A172 (cell line): ENCODE measurements around the gene TNNI3K. TPM values are rescaled to one million over a fixed set of nuclear protein-coding genes. Genes with fewer than 3 reads are reported as not detected.

Experiments
- DNase-seq: peaks from one replicate; pipeline ENCODE4 v3.0.0-alpha.2; 2015; ENCODE audit warnings: low spot score
- total RNA-seq: library from RNA; depleted of rRNA; stranded (reverse); fragments of >200 nt; shearing (Covaris generic); gene quantifications from 2 replicates; pipeline ENCODE4 v1.2.3, GENCODE V29; 2014

The TNNI3K gene
- total RNA-seq, 1 experiment from 2014 or later, result not detected

DNA sequence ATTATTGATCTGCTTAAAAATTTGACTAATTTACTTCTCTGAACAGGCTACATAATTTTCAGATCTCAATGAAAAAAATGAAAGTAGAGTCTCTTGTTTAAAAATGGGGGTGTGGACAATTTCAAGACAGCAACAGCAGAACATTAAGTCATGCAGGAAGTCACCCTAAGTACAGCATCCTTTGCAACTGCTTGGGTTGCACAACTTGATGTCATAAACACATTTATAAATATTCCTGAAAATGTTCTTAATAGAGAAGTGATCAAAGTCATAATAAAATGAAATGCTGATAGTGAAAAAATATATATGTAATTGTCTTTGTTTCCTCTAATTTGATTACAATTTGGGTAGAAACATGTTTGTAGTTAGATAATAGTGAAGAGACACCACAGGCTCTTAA, 79.3 kb downstream of the TNNI3K start:
- no peak for DNase-seq

DNA sequence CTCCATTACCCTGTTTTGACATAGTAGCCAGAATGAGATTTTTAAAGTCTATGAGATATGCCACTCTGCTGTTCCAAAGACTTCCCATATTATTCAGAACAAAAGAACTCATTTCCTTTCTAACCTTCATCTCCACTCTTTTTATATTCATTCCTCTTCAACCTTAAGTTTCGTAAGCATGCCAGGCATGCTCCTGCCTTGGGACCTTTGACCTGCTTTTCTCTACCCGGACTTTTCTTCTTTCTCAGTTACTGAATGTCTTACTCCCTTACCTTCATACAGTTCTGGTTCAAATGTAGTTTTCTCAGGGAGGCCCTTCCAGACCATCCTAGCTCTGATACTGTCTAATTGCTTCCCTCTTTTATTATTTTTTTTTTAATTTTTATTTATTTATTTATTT, 81.1 kb downstream of the TNNI3K start:
- DNase-seq, result no peak

DNA sequence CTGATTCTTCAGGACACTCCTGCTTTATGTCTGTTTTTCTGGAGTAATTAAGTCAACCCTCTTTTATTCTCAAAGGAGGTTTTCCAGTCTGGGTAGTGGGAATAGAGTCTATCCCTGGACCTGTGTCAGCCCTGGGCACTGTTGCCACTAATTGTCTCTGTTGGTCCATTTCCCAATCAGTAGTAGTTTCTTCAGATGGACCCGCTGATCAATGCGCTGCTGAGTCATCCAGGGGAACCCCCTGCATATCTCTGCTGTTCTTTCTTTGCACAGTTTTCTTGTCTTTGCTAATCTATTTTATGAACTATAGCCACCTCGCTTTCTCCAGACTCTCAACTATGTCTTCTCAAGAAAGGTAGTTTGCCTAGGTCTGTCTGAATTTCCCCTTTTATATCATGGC, 82.5 kb downstream of the TNNI3K start:
- DNase-seq, result no peak

DNA sequence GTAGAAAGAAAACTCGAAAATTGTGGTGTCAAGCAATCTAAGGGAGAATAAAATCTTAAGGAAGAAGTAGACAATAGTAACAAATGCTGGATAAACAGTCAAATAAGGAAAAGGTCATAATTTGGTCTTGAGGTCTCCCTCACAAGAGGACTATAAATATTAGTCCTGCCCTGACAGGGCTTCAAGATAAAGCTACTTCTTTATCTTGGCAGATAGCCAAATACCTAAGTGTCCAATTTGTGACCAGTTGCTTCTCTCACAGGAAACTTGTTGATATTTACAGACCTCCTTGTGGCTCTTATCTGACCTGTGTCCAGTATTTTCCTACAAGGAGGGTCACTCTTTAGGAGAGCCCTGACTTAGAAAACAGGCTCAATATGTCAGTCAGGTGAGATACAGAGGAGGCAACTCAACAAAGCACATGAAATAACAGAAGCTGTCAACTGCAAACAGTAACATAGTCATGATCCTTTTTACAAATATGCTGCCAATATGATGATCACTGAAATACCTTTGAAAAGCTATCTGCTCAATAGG, 88.8 kb downstream of the TNNI3K start:
- no peak for DNase-seq

DNA sequence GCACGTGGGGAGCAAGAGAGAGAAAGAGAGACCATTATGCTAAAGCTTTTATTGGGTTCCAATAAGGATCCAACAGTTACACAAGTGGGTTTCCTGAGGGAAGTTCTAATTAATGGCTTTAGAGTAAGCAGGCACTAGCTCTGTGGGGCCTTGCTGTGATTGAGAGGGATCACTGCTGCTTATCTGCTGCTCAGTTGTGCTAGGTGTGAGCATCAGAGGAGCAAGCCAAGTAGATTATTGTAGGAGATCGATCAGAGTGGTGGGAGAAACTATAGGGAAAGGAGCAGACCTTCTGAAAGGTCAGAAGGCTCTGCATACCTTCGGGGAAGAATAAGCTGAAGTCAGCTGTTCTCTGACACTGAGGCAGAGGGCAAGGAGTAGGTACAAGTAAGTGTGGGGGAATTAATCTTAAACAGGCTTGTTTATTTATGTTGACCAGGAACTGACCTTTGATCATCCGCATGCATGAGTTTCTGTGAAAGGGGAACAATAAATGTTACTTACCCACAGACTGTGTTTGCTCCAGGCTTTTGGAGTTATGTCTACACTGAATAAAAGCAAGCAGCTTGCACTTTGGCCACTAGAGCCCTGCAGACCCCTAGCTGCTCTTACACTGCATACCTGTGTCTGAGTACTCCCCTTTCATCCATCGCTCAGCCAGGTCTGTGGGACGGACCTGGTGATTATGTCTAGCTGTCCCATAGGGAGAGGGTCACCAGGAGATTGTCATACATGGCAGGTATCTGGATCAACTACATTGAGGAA, 89.7 kb downstream of the TNNI3K start:
- DNase-seq, result no peak

DNA sequence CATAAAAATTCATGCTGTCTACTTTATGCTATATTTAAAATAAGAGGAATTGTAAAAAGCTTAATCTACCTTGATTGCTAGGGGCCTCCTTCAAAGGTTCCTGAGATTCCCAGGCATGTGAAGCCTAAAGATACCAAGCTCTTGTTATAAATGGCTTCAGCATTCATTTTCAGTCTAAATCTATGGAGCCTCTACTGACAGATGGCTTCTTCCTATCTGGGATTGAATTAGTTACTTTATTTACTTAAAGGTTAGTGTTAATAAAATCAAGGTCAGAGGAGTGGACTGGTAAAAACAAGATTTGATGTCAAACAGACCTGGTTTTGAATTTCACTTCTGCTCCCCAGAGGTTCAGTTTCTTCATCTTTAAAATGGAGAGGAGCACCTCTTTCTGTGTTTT, 93.7 kb downstream of the TNNI3K start:
- no peak for DNase-seq

DNA sequence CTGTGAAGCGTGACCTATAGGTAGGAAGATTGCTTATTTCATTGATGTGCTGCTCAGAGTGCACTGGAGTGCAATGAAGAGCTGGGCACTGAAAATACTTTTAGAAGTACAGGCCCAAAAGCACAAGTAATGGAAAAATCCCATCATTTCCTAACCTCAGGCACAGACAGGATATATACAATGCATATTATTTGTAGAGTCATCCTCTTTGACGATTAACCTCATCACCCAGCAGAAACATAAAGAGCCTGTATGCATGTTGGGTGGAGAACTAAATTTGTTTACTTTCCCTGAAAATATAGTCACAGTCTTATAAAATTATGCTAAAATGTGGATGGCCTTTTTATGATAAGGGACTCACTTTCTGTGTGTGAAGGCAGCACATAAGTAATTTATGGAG, 98.1 kb downstream of the TNNI3K start:
- DNase-seq, result no peak

DNA sequence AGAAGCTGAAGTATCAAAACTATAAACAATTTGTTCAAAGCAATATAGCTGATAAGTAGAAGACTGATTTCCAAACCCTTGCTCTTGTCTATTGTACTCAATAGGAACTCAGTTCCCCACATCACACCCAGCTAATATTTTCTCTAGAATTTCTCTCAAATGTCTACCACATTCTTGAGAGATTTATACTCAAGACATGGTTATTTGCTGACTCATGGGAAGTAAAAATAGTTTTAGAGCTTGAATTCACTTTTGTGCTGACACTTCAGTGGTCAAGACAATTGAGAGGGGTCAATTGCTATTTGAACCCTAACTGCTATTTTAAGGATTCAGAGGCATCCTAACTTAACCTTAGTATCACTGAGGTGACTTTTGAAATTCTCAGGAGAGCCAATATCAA, 99.0 kb downstream of the TNNI3K start:
- DNase-seq, result no peak

DNA sequence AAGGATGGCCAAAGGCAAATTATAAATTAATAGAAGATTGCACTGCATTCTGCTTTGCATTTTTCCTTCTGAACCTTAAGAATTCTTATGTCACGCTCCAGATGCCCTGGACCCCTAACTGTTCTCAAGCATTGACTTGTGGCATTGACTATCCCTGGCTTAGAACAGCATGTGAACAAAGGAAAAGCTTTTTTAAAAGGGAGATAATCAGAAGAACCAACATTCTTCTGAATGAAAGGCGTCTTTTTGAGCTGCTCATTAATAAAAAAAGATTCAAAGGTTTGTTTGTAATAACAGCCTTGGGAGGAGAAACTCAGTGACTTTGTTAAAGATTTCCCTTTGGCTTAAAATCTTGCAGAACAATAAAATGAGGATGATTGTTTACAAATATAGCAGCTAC, 105.5 kb downstream of the TNNI3K start:
- DNase-seq, result no peak

DNA sequence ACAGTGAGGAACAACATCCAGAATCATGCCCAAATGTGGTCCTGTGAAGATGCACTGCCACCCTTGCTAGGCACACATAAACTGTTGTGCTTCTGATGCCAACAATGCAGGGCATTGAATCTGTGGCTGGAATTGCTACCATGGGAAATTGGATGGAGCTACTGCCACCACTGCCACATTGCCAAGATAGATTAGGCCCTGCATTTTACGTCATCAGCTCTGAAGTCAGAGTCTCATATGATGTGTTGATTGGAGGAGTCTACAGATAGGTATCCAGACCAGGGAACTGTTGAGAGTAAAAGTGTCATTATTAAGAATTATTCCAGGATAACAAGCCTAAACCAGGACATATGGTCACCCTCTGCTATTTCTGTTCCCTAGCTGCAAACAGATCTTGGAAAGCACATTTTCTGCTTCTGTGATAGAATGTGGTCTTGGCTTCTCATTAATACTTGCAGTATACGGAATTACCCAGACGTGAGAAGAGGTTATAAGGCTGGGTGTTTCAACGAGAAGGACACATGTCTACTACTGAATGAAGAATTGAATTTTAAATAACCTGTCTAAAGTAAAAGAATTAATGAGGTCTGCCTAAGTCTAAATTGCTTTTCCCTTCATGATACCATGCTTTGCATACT, 106.6 kb downstream of the TNNI3K start:
- DNase-seq, result no peak

DNA sequence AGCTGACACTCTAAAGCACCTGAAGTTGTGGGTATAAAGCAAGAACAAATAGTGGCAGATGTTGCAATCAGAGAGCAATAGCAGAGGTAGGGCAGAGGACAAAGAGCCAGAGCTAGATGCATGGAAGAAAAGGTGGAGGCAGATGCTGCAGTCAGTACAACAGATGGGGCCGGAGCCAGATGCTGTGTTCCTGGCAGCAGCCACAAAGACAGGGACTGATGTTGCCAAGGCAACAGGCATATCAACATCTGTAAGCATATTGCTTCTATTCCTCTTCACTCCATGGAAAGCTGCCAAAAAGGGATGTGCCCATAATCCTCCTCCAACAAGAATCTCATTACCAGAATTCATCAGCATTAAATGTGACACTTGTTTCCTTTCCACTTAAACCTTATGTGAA, 108.0 kb downstream of the TNNI3K start:
- no peak for DNase-seq

DNA sequence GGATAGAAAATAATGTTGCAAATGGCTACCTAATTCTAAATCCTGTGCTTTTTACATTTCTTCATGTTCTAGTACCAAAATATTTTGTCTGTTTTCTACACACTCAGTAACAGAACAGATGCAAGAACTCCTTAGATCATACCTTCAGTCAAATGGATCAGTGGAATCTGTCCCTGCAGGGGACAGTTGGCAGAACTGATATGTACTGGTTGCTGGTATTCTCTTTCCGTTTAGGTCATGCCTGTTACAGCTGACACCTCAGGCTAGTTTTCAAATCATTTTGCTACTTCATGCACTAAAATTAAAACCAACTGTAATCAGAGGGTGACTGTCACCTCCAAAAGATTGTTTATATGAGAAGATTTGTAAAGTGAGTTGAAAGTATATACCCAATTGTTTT, 109.2 kb downstream of the TNNI3K start:
- no peak for DNase-seq

DNA sequence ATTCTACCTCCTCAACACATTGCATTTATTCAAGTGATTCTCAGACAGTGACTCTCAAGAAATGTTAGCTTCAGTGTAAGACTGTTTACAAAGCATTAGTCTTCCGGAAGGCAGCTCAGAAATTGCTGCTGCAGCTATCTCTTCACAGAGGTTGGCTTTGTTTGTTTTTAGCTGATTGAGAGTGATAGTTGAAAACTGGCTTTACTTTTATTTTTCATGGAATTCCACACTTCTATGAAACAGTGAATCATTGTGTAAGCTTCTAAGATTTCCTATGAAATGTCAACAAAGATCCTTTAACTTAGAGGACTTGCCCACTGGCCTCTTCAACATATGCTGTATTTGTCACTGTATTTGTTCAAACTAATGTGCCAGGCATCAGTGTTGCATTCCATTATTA, 121.3 kb downstream of the TNNI3K start:
- DNase-seq, result no peak

DNA sequence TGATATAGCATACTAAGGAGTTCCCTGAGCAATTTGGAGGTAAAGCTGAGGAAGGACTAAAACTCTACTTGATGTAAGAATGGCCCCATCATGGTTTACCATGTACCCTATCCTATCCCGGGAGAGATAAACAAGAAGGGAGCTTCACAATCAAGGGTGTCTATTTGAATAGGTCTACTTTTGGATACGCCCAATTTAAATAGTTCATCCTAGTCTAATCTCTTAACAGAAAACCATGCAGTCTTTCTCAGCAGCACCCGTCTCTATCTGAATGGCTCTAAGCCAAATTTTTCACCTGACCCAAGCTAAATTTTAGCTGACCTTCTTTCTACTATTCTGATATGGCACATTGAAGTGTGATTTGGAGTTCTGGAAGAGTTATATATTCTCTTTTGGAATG, 122.0 kb downstream of the TNNI3K start:
- DNase-seq, result no peak

DNA sequence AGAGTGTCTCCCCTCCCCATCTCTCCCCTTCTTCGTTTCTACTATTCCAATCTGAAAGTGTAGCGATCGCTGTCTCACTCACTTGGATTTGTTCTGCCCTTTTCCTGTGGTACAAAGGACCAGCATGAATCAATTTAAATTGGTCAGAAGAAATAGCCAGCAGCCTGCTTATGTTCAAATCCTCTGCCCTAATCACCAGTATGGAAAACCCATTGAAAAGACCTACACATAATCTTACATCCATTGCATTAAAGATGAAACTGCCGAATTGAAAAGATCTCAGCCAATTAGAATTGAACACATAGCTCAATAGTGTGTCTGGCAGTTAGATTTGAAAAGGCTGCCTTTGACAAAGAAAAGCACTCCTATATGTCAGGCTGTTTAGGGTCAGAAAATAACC, 122.6 kb downstream of the TNNI3K start:
- no peak for DNase-seq

DNA sequence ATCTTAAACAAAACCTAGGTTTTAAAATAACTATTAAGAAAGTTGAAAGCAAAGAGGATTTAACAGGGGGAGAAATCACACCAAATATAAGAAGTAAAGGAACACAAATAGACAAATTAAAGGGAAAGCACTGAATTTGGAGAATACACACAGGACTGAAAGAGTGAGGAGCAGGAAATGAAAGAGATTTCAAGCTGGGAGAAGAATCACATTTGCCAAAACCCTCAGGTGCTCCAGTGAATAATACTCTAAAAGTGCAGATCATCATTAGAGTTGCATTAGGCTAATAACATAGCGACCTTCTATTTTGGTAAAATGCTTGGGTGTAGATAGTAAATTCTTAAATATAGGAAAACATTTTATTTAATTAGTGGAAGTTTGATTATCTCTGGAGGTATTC, 127.5 kb downstream of the TNNI3K start:
- DNase-seq, result no peak

DNA sequence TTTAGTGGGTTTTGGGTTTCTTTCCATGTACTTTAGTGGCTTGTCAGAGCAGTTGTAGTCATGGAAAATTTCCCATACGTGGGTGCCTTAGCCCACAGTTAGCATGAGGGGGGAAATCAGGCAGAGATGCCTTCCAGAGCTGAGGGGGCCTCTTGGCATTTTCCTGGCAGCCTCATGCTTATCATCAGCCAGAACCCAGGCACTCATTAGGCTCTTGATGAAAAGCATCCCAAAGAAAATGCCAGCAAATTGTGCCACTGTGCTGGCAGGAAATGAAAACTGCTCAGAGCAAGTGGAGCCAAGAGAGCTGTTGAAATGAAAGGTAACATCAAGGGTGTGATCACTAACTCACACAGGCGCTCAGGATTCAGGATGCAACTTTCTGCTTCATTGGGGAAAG, 128.0 kb downstream of the TNNI3K start:
- DNase-seq, result no peak

DNA sequence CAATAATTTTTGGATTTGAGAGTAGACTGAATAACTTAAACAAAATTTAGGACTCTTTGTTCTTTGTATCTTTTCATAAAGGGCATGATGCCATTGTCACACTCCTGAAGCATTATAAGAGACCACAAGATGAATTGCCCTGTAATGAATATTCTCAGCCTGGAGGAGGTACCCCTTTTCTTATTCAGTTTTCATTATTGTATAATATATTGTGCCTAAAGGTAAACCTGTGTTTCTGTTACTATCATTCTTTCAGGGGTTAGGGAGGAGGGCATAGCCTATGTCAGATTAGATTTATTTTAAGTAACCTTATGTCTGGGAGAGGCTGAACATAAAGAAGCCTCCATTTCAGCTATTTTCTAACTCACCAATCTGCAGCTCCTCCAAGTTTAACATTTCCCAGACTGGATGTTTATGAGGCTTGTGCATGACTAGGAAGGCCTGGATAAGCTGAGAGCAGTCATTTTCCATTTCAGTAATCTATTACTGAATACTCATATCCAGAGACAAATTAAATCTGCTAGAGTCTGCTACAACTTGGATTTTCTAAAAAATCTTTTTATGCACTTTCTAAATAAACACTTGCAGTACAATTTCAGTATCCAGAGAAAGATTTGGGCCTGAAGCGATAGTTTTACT, 132.1 kb downstream of the TNNI3K start:
- DNase-seq, result no peak

DNA sequence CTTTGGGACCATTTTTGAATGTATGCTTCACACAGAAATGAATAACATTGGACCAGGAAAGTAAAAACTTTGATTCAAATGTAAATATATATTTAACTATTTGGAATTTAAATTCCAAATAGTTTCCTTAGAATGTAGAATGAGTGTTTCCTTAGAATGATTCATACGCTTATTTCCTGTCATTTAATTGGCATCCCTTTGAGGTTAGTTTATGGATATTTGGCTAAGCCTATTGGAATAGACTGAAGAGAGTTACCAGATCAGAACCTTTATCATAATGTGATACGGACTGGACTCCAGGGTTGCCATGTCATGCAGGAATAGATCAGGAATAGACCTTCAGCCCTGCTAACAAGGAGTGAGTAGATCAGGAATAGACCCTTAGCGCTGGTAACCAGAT, 133.1 kb downstream of the TNNI3K start:
- no peak for DNase-seq

DNA sequence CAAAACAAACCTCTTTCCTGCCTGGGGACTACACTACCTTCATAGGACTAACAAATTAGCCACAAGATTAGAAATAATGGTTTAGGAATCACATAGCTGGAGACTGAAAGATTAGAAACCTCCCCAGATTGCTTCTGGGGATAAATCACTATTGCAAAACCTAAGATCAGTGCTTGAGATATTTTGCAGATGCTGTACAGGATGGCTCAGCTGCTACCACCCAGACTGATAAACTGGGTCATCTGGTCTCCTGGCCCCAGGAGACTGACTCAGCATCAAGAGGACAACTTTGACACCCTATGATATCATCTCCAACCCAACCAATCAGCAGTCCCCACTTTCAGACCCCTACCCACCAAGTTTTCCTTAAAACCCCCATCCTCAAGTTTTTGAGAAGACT, 140.2 kb downstream of the TNNI3K start:
- DNase-seq, result no peak

DNA sequence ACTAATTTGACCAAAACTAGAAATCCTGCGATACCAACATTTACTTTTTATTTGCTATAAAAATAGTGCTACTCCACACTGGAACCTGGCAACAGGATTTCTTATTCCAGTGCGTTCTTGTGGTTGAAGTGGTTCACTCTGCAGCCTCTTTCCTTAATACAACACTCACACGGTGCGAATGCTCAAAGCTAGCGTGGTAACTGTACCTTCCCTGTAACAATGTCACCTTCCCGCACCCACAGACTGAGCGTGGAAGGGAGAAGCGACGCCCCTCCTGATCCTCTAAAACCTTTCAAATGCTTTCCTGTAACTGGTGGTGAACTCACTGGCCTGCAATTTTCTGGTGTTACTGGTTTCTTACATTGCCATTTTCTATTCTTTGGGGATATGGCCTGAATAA, 145.1 kb downstream of the TNNI3K start:
- no peak for DNase-seq

DNA sequence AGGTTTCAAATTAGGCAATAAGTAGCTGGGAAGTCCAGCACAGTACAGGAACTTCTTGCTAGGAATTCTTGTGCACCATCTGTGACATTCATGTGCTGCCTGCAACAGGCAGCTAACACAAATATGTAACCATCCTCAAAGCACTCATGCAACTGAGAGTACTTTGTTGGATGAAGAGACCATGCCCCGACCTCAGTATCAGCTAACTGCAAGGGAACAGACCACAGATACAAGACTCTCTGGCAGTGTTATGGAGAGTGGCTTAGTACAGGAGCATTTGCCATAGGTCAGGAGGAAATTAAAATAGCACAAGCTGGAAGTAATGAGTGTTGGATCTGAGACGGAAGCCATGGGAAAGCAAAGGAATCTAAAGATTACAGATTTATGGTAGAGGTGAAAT, 153.7 kb downstream of the TNNI3K start:
- no peak for DNase-seq

DNA sequence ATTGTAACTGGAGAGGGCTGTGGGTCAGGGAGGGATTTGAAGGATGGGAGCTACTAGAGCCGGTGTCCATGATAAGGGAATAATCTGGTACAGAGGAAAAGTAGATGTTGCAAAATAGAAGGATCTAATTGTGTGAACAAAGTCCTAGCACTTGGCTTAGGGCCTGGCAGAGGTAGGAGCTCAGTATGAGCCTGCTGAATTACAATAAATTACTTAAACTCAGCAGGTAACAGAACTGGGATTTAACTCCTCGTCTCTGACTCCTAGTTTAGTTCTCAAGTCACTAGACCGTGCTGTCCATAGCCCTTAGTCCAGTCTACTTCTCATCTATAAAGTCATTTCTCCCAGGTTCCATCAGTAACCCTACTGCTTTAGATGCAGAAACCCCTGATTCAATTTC, 157.0 kb downstream of the TNNI3K start:
- no peak for DNase-seq
